Ureter (tissue), 1 donor: ENCODE measurements around the gene JAK3. TPM values are rescaled to one million over a fixed set of nuclear protein-coding genes. Genes with fewer than 3 reads are reported as not detected.
"Not testable (repeated sequence)": the region's sequence is repeated elsewhere in the genome, so short reads cannot be mapped to it uniquely, and the experiment has no call there.

Experiments used
- DNase-seq: peaks from one replicate; pipeline ENCODE4 v3.0.0-alpha.2; 2020; ENCODE audit warnings: low spot score
- total RNA-seq: library from RNA; stranded (reverse); gene quantifications from one replicate; pipeline ENCODE4 v1.2.4, GENCODE V29; 2023
- donor health status: DM: yes; HTN: yes; CAD: no.

The JAK3 gene
- 16.8 TPM for total RNA-seq

- DNase-seq: peak; percentile 70
These were observed at the start of gene JAK3 for GRCh38 chr19:17847538-17848366. Gene JAK3 (minus strand): TSS chr19:17847982. CDS start chr19:17844417, 3,565 bp downstream.

GRCh38 chr19:17893766-17894165 lies 46.0 kb upstream of the JAK3 start:
- no peak for DNase-seq

GRCh38 chr19:17889609-17890214 lies 41.9 kb upstream of the JAK3 start:
- DNase-seq: no peak

GRCh38 chr19:17888260-17888659 lies 40.5 kb upstream of the JAK3 start:
- DNase-seq: no peak

- not testable (repeated sequence) for DNase-seq
These were observed 39.4 kb upstream of the JAK3 start for GRCh38 chr19:17887221-17887620.

GRCh38 chr19:17886515-17886914 lies 38.7 kb upstream of the JAK3 start:
- no peak for DNase-seq

- DNase-seq: no peak
These were observed 36.0 kb upstream of the JAK3 start for GRCh38 chr19:17883627-17884410.

- DNase-seq: no peak
These were observed 33.9 kb upstream of the JAK3 start for GRCh38 chr19:17881701-17882100.

GRCh38 chr19:17879466-17879865 lies 31.7 kb upstream of the JAK3 start:
- no peak for DNase-seq

- no peak for DNase-seq
These were observed 29.9 kb upstream of the JAK3 start for GRCh38 chr19:17877696-17878095.

- no peak for DNase-seq
These were observed 27.0 kb upstream of the JAK3 start for GRCh38 chr19:17874758-17875135.

GRCh38 chr19:17873786-17874757 lies 26.3 kb upstream of the JAK3 start:
- no peak for DNase-seq

GRCh38 chr19:17872251-17873001 lies 24.6 kb upstream of the JAK3 start:
- no peak for DNase-seq

- DNase-seq: no peak
These were observed 24.1 kb upstream of the JAK3 start, which contains the start of gene SLC5A5 for GRCh38 chr19:17871878-17872250. Gene SLC5A5 (plus strand): TSS chr19:17871945. CDS start chr19:17872320, 375 bp downstream.

- no peak for DNase-seq
These were observed 23.5 kb upstream of the JAK3 start for GRCh38 chr19:17871032-17871877.

- no peak for DNase-seq
These were observed 21.4 kb upstream of the JAK3 start for GRCh38 chr19:17869114-17869608.

GRCh38 chr19:17868669-17869068 lies 20.9 kb upstream of the JAK3 start:
- DNase-seq: no peak

- DNase-seq: no peak
These were observed 19.2 kb upstream of the JAK3 start for GRCh38 chr19:17866964-17867486.

- DNase-seq: no peak
These were observed 18.7 kb upstream of the JAK3 start for GRCh38 chr19:17866312-17866963.
